ENCODE results near the gene SLC25A45.

Gene SLC25A45

DNA sequence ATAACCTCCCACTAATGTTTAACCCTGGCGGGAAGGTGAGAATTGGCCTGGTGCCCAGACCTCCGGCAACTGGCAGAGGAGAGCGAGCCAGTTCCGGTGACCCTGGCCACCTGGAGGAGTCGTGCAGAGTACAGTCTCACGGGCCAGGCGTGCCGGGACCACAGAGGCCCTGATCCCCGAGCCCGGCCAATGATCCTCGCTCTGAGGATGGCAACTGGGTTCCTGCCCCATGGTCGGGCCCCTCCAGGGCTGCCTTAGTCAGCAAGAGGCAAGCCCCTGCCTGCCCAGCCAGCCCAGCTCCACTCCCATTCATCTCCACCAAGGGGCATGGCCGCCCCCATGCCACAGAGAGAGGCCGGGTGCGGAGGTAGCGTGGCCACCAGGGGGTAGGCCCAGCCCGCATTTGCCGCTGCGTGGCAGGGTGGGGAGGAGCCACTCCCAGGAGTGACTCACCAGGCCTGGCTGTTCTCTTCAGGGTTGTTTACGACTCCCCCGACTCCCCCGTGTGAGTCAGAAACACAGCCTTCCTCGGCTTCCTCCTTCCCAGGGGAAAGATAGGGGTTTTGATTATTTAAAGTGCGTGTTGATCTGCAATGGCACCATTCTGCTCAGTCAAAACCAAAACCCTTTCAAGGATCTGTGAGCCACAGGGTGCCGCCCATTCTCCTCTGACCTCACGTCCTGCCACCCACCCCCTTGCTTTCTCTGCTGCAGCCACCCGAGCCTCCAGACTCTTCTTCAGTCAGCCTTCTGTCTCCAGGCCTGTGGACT is at the start of gene SLC25A45:
SLC25A45 (minus strand) TSS at position 614 of the 771 bp plus-strand sequence. CDS start 695 bp downstream, outside the sequence.
- DNase-seq = peak; percentile 74 to 89

DNA sequence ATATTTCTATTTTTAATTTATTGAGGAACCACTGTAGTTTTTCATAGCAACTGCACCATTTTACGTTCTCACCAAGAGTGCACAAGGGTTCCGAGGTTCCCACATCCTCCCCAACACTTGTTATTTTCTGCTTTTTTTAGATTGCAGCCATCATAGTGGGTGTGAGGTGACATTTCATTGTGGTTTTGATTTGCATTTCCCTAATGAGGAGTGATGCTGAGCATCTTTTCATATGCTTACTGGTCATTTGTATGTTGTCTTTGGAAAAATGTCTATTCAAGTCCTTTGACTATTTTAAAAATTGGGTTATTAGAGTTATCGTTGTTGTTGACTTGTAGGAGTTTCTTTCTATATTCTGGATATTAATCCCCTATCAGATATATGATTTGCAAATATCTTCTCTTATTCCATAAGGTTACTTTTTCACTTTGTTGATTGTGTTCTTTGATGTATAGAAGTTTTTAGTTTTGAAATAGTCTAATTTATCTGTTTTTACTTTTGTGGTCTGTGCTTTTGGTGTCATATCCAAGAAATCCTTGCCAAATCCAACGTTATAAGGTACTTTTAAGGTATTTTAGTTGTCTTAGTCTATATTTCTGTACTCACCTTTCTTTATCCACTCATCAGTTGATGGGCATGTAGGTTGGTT is 49.1 kb upstream of the SLC25A45 start:
- DNase-seq = no peak

DNA sequence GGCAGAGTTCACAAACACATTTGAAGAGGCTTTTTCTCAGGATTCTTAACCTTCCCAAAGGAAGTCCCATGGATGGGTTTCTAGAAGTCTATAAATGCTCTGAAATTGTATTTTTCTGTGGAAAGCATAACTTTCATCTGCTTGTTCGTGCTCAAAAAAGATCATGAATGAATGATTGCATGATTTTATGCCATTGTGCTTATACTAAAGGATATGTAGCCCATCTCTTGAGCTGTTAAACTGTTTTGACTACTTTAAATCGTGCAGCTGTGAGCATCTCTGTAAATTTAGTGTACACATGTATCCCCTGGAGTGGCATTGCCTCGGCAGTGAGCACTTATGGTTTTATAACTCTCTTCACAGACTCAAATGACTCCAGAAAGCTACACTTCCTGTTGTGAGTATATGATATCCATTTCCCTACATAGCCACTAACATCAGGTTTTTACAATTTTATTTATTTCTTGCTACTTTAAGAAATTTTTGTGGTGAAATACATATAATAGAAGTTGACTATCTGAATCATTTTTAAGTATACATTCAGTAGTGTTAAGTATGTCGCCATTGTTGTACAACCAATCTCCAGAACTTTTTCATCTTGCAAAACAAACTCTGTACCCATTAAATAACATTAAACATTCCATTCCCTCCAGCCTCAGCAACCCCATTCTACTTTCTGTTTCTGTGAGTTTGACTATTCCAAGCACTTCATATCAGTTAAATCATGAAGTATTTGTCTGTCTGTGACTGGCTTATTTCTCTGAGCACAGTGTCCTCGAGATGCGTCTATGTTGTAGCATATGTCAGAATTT is 48.2 kb upstream of the SLC25A45 start:
- DNase-seq = no peak

DNA sequence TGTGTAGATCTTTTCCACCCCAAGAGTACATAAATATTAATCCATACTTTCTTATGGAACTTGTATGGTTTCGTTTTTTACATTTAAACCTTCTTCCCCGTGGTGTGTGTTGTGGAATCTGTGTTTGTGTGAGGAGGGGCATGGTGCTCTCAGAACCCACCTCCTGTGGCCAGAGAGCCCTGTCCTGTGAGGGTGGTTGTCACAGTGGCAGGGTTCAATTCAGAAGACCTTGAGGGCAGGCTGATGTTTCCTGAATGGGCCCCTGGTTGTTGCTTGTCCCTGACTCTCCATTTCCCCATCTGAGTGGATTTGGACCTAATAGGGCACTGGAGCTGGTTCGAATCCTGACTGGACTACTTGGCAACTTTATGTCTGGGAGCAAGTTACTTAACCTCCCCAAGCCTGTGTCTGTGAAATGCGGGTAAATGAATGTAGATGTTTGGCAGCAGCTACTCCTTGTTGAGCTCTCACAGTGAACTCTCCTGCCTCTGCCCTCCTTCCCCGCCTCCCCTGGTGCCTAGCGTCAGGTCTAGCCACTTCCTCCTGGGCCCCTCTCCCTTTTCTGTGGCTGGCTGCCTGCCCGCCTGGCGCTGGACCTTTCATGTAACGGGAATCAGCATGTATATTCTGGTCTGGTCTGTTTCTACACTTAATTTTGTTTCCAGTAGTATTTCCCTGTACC is 47.4 kb upstream of the SLC25A45 start:
- peak in 1 of 2 experiments; percentile 45 for DNase-seq

- DNase-seq = peak in 1 of 2 experiments; percentile 53
Observed at GRCh38 chr11:65429068-65429681, 46.7 kb upstream of the SLC25A45 start.

GRCh38 chr11:65428578-65429067 is 46.2 kb upstream of the SLC25A45 start:
- no peak for DNase-seq

GRCh38 chr11:65427691-65428577 is 45.5 kb upstream of the SLC25A45 start:
- no peak for DNase-seq

DNA sequence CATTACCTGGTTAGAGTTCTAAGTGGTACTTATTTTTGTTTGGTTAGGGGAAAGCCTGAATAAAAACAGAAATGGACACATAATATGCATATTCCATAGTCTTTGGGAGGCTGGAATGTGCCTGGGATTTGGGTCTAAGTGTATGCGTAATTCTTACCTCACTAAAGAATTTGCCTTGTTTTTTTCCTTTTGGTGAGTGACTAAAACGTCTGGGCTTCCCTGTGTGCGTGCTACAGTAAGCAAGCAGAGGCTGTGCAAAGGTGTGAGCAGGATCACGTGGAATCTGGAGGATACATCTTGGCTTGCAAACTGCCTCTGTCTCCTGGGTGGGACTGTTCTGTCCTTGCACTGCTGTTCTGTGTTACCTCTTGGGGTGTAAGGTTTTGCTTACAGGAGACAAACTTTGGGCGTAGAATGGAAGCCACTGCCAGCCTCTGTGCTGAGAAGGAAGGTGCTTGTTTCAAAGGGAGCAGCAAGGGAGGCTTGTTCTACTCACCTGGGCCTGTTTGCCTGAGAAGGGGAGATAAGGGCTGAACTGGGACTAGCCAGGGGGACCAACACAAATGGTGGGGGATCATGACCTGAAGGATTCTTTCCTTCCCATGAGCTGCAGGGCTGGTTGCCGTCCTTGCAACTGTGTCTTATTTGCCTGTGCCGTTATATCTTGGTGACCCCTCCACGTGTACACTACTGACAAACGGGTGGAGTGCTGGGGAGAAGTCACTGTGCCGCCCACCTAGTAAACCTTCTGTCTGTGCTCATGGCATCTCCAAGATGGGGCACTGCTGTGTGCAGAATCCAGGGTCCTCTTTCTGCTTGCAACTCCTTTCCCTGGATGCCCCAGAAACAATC is 44.6 kb upstream of the SLC25A45 start:
- DNase-seq = no peak

DNA sequence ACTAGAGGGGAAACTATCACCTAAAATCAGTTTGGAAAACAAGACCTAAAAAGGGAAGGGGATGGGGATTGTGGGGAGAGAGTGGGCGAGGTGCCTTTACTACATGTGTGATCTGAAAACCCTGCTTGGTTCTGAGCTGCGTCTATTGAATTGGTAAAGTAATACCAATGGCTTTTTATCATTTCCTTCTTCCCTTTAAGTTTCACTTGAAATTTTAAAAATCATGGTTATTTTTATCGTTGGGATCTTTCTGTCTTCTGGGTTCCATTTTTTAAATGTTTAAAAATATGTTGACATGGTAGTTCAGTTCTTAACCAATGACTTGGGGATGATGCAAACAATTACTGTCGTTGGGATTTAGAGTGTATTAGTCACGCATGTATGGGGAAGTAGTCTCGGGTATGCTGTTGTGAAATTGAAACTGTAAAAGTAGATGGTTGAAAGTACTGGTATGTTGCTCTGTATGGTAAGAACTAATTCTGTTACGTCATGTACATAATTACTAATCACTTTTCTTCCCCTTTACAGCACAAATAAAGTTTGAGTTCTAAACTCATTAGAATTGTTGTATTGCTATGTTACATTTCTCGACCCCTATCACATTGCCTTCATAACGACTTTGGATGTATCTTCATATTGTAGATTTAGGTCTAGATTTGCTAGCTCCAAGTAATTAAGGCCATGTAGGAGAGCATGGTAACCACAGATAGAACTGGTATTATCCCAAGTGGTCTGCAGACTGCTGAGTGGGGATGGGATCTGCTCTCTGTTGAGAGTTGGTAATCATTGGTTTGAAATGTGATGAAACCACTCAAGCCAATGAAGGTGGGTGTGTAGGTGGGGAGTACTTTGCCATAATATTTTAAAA is 43.8 kb upstream of the SLC25A45 start:
- no peak for DNase-seq

DNA sequence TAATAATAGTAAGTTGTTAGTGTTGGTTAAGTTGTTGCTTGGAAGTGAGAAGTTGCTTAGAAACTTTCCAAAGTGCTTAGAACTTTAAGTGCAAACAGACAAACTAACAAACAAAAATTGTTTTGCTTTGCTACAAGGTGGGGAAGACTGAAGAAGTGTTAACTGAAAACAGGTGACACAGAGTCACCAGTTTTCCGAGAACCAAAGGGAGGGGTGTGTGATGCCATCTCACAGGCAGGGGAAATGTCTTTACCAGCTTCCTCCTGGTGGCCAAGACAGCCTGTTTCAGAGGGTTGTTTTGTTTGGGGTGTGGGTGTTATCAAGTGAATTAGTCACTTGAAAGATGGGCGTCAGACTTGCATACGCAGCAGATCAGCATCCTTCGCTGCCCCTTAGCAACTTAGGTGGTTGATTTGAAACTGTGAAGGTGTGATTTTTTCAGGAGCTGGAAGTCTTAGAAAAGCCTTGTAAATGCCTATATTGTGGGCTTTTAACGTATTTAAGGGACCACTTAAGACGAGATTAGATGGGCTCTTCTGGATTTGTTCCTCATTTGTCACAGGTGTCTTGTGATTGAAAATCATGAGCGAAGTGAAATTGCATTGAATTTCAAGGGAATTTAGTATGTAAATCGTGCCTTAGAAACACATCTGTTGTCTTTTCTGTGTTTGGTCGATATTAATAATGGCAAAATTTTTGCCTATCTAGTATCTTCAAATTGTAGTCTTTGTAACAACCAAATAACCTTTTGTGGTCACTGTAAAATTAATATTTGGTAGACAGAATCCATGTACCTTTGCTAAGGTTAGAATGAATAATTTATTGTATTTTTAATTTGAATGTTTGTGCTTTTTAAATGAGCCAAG is 42.9 kb upstream of the SLC25A45 start:
- no peak for DNase-seq

GRCh38 chr11:65424205-65425104 is 42.0 kb upstream of the SLC25A45 start:
- no peak for DNase-seq

DNA sequence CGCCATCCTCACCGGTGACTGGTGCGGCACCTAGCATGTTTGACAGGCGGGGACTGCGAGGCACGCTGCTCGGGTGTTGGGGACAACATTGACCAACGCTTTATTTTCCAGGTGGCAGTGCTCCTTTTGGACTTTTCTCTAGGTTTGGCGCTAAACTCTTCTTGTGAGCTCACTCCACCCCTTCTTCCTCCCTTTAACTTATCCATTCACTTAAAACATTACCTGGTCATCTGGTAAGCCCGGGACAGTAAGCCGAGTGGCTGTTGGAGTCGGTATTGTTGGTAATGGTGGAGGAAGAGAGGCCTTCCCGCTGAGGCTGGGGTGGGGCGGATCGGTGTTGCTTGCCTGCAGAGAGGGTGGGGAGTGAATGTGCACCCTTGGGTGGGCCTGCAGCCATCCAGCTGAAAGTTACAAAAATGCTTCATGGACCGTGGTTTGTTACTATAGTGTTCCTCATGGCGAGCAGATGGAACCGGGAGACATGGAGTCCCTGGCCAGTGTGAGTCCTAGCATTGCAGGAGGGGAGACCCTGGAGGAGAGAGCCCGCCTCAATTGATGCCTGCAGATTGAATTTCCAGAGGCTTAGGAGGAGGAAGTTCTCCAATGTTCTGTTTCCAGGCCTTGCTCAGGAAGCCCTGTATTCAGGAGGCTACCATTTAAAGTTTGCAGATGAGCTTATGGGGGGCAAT is 41.2 kb upstream of the SLC25A45 start:
- no peak for DNase-seq

GRCh38 chr11:65422633-65423515 is 40.4 kb upstream of the SLC25A45 start, which contains the start of gene NEAT1:
NEAT1 (plus strand) TSS chr11:65422798.
- peak; percentile 81 to 86 for DNase-seq

DNA sequence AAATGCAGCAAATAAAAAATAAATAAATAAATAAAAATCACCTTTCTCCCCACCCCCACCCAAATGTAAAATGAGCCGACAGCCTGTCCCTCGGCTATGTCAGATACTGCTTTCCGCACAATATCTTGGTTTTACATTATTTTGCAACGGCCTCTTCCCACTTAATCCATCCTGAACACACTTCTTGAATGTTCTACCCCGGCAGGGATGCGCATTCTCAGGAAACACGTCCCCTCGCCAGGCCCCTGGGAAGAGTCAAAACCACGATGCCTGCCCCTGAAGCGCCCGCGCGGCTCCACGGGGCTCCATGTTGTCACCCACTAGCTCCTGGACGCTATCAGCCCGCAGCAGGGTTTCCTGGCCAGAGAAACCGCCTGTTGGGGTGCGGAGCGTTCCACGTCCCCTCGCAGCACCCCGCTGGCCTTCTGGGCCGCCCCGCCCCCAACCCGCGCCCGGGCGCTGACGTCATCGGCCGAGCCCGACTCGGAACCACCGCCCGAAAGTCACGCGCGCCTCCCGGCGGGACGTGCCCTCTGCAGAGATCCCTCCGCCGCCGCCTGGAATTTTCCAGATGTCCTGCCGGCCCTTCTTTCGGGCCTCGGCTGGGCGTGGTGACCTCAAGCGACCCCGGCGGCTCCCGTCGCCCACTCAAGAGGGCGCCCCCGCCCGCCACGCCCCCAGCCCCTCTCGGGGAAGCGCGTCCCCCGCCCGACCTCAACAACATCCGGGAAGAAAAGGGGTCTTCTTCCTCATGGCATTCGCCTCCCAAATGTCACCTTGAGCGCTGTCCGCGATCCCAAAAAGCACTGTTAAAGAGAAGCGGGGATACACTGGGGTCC is 39.6 kb upstream of the SLC25A45 start:
- peak; percentile 88 to 92 for DNase-seq

All from SHP77 (cell line).